Neural progenitor cell (in vitro differentiated cells): ENCODE results near the gene SCFD1. TPM values are rescaled to one million over a fixed set of nuclear protein-coding genes. Genes with fewer than 3 reads are reported as not detected.

Experiments
- DNase-seq: peaks from one replicate; pipeline ENCODE4 v3.0.0-alpha.2; 2016; ENCODE audit warnings: low spot score
- H2AFZ ChIP-seq: fragments of 200-600 bp; sonication (generic); replicated peaks from 2 replicates; pipeline ENCODE4 v1.6.1; 2016; ENCODE audit warnings: antibody characterized with exemption
- H3F3A ChIP-seq: fragments of 200-600 bp; sonication (generic); 2 replicates; pipeline ENCODE4 v1.6.1; 2016; ENCODE audit warnings: antibody characterized with exemption, low read depth
- H3K27ac ChIP-seq: fragments of 200-600 bp; sonication (generic); 2 replicates; pipeline ENCODE4 v1.5.1; 2016; ENCODE audit warnings: mild to moderate bottlenecking
- H3K27me3 ChIP-seq: fragments of 200-600 bp; sonication (generic); 2 replicates; pipeline ENCODE4 v1.6.1; 2016; ENCODE audit warnings: mild to moderate bottlenecking, moderate library complexity
- H3K36me3 ChIP-seq: fragments of 200-600 bp; sonication (generic); 2 replicates; pipeline ENCODE4 v1.5.1; 2016
- H3K4me1 ChIP-seq: fragments of 200-600 bp; sonication (generic); 2 replicates; pipeline ENCODE4 v1.6.1; 2016; ENCODE audit warnings: mixed run types
- H3K4me2 ChIP-seq: fragments of 200-600 bp; sonication (generic); 2 replicates; pipeline ENCODE4 v1.6.1; 2016
- H3K4me3 ChIP-seq: fragments of 200-600 bp; sonication (generic); 2 replicates; pipeline ENCODE4 v1.5.1; 2016
- H3K79me2 ChIP-seq: fragments of 200-600 bp; sonication (generic); 2 replicates; pipeline ENCODE4 v1.6.1; 2016; ENCODE audit warnings: low read depth
- H3K9ac ChIP-seq: fragments of 200-600 bp; sonication (generic); 2 replicates; pipeline ENCODE4 v1.6.1; 2016
- H3K9me3 ChIP-seq: fragments of 200-600 bp; sonication (generic); 2 replicates; pipeline ENCODE4 v1.5.1; 2016; ENCODE audit warnings: low read depth
- H4K20me1 ChIP-seq: fragments of 200-600 bp; sonication (generic); 2 replicates; pipeline ENCODE4 v1.6.1; 2016; ENCODE audit warnings: low read depth
- H3K27ac Mint-ChIP-seq: 3 replicates; pipeline ENCODE4 v1.8.0; 2021; ENCODE audit warnings: mixed read lengths
- H3K27me3 Mint-ChIP-seq: 2 replicates; pipeline ENCODE4 v1.8.0; 2022; ENCODE audit warnings: low read depth, mild to moderate bottlenecking, inconsistent platforms, moderate library complexity, mixed read lengths; ENCODE audit not compliant: insufficient read depth
- H3K36me3 Mint-ChIP-seq: 3 replicates; pipeline ENCODE4 v1.8.0; 2021; ENCODE audit warnings: mixed read lengths
- H3K4me1 Mint-ChIP-seq: 3 replicates; pipeline ENCODE4 v1.8.0; 2021; ENCODE audit warnings: mixed read lengths
- H3K4me3 Mint-ChIP-seq: 3 replicates; pipeline ENCODE4 v1.8.0; 2021; ENCODE audit warnings: mild to moderate bottlenecking, moderate library complexity, mixed read lengths
- H3K9me3 Mint-ChIP-seq: 3 replicates; pipeline ENCODE4 v1.8.0; 2020; ENCODE audit warnings: mixed read lengths
- EZH2 ChIP-seq: fragments of 200-600 bp; sonication (generic); IDR thresholded peaks from 2 replicates; pipeline ENCODE4 v1.6.1; 2017; ENCODE audit warnings: antibody characterized with exemption, mild to moderate bottlenecking, moderate library complexity
- EZH2phosphoT487 ChIP-seq: fragments of 200-600 bp; sonication (generic); IDR thresholded peaks from 2 replicates; pipeline ENCODE4 v1.6.1; 2017; ENCODE audit warnings: antibody characterized with exemption
- total RNA-seq: library from RNA; depleted of rRNA; stranded (reverse); fragments of >200 nt; gene quantifications from 2 replicates; pipeline ENCODE4 v1.2.3, GENCODE V29; 2015; ENCODE audit warnings: low replicate concordance
- TF ChIP-seq, protein P1 (sequence below): fragments of 200-600 bp; sonication (generic); IDR thresholded peaks from 2 replicates; pipeline ENCODE4 v1.5.1; 2017; ENCODE audit warnings: antibody characterized with exemption, mild to moderate bottlenecking

The SCFD1 gene
- total RNA-seq, 1 donor from 2014 or later, result 115 TPM

GRCh38 chr14:30585204-30585603 lies 36.9 kb upstream of the SCFD1 start:
- Mint-ChIP-seq H3K27ac (no peak overlapping the region), H3K36me3 (peaks cover 60% of the 10 kb centered on the region), H3K4me3 (no peak overlapping the region), H3K4me1 (no peaks in the 10 kb centered on the region), H3K27me3 (peaks cover 2% of the 10 kb centered on the region), H3K9me3 (peaks cover 47% of the 10 kb centered on the region)
- Histone ChIP-seq H3K36me3 (peaks cover 27% of the 10 kb centered on the region), H3K79me2 (peaks cover 100% of the 10 kb centered on the region), H3K9me3 (peaks cover 7% of the 10 kb centered on the region), H3K27me3 (no peaks in the 10 kb centered on the region), H3K4me3 (no peak overlapping the region), H4K20me1 (peaks cover 32% of the 10 kb centered on the region), H3K27ac (no peak overlapping the region), H3K4me2 (no peak overlapping the region), H3K4me1 (no peaks in the 10 kb centered on the region), H3F3A (no peaks in the 10 kb centered on the region), H3K9ac (no peak overlapping the region), H2AFZ (no peak overlapping the region)
- TF ChIP-seq EZH2 (no peak), EZH2phosphoT487 (no peak)
- TF ChIP-seq, protein P1, sequence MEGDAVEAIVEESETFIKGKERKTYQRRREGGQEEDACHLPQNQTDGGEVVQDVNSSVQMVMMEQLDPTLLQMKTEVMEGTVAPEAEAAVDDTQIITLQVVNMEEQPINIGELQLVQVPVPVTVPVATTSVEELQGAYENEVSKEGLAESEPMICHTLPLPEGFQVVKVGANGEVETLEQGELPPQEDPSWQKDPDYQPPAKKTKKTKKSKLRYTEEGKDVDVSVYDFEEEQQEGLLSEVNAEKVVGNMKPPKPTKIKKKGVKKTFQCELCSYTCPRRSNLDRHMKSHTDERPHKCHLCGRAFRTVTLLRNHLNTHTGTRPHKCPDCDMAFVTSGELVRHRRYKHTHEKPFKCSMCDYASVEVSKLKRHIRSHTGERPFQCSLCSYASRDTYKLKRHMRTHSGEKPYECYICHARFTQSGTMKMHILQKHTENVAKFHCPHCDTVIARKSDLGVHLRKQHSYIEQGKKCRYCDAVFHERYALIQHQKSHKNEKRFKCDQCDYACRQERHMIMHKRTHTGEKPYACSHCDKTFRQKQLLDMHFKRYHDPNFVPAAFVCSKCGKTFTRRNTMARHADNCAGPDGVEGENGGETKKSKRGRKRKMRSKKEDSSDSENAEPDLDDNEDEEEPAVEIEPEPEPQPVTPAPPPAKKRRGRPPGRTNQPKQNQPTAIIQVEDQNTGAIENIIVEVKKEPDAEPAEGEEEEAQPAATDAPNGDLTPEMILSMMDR, result no peak
- no peak for DNase-seq

DNA sequence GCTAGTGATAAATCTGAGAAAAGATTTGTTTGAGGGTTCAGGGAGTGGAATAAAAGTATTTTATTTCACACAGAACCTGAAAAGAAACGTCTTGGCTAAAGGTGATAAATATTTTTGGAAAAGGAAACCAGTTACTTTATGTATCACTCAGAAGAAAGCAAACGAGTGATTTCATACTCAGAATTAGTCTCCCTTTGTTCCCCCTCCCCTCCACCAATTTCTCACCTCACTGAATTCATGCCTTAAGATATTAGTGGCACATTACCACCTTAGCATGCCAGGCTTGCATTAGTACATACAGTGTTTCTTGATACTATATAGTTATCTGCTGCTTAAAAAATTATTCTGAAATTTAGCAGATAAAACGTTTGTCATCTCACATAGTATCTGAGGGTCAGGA lies 35.0 kb upstream of the SCFD1 start:
- no peaks in the 10 kb centered on the region for H3K27me3 ChIP-seq
- no peak overlapping the region for H2AFZ ChIP-seq
- no peak overlapping the region for H3K4me3 ChIP-seq
- Mint-ChIP-seq H3K4me1 (no peaks in the 10 kb centered on the region), H3K27ac (no peak overlapping the region), H3K27me3 (peaks cover 2% of the 10 kb centered on the region), H3K36me3 (peaks cover 51% of the 10 kb centered on the region), H3K4me3 (no peak overlapping the region), H3K9me3 (peaks cover 37% of the 10 kb centered on the region)
- no peaks in the 10 kb centered on the region for H3F3A ChIP-seq
- peaks cover 7% of the 10 kb centered on the region for H3K9me3 ChIP-seq
- TF ChIP-seq, protein P1, result no peak
- TF ChIP-seq EZH2 (no peak), EZH2phosphoT487 (no peak)
- peaks cover 34% of the 10 kb centered on the region for H3K36me3 ChIP-seq
- peaks cover 99% of the 10 kb centered on the region for H3K79me2 ChIP-seq
- peaks cover 23% of the 10 kb centered on the region for H4K20me1 ChIP-seq
- no peaks in the 10 kb centered on the region for H3K4me1 ChIP-seq
- no peak for DNase-seq
- H3K27ac ChIP-seq, result no peak overlapping the region
- no peak overlapping the region for H3K4me2 ChIP-seq
- no peak overlapping the region for H3K9ac ChIP-seq

DNA sequence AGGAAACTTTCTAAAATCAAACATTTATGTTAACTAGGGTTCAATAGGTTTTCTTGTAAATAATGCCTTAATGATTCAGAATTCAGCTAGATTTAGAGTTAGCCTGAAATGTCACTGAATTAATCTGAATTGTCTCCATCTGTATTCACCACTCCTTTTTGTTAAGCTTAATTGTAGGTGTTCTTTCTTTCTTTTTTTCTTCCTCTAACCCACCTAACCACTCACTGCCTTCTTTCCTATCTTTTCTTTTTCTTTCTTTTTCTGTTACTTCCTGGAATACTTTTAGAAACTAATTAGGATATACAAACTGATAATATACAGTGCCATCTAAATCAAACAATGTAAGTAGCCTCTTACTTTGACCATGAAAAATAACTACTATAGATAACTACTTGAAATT lies 33.2 kb upstream of the SCFD1 start:
- Histone ChIP-seq H3K27ac (no peak overlapping the region), H3K9ac (no peak overlapping the region), H2AFZ (no peak overlapping the region), H4K20me1 (peaks cover 23% of the 10 kb centered on the region), H3K36me3 (peaks cover 41% of the 10 kb centered on the region), H3K4me1 (no peaks in the 10 kb centered on the region), H3K79me2 (peaks cover 98% of the 10 kb centered on the region), H3K4me3 (no peak overlapping the region), H3K4me2 (no peak overlapping the region), H3F3A (no peaks in the 10 kb centered on the region), H3K27me3 (no peaks in the 10 kb centered on the region), H3K9me3 (peaks cover 6% of the 10 kb centered on the region)
- H3K27me3 Mint-ChIP-seq, result no peaks in the 10 kb centered on the region
- H3K4me3 Mint-ChIP-seq, result no peak overlapping the region
- TF ChIP-seq EZH2, result no peak
- TF ChIP-seq EZH2phosphoT487, result no peak
- TF ChIP-seq, protein P1, result no peak
- H3K9me3 Mint-ChIP-seq, result peaks cover 22% of the 10 kb centered on the region
- H3K27ac Mint-ChIP-seq, result no peak overlapping the region
- DNase-seq, result no peak
- H3K4me1 Mint-ChIP-seq, result no peaks in the 10 kb centered on the region
- H3K36me3 Mint-ChIP-seq, result peaks cover 40% of the 10 kb centered on the region
